Measurements from ENCODE around the gene ZNF79.

Gene ZNF79

DNA sequence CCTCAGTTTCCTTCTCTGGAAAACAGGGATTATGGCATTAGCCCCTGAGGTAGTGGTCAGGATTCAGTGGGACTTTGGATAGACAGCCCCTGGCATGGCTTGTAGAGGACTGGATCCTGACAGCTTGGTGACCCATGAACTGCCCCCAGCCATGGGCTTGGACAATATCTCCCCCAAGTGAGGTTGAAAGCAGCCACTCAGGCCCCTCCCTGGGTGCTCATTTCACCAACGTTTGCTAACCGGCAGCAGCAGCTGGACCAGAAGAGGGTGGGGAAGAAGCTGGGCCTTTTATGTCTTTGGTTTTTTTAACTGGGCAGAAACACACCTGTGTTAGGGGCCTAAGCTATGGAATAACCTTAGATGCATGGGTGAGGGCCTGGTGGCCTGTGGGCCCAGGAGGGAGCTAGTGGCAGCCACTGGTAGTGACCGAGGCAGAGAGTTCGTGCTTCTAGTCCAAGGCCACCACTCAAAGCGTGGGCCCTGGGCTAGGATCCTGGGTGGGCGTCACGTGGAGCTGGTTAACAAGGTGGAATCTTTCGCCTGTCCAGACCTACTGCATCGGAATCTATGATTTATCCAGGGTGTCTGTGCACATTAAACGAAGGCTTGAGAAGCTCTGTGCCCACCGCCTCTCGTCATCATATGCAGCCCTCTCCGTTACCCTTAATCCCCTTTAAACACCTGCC lies 25.3 kb upstream of the ZNF79 start:
- no peak for DNase-seq

DNA sequence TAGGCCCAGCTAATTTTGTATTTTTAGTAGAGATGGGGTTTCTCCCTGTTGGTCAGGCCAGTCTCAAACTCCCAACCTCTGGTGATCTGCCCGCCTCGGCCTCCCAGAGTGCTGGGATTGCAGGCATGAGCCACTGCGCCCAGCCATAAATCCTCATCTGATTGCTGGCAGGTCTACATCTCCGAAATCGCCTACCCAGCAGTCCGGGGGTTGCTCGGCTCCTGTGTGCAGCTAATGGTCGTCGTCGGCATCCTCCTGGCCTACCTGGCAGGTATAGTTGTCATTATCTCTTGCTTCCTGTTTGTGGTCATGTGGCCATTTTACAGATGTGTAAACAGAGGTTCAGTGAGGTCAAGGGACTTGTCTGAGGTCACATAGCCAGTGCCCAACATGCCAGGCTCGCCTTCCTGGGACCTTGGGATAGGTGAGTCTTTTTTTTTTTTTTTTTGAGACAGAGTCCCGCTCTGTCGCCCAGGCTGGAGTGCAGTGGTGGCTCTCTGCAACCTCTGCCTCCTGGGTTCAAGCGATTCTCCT lies 24.4 kb upstream of the ZNF79 start:
- no peak for DNase-seq

GRCh38 chr9:127402401-127403090 lies 21.6 kb upstream of the ZNF79 start:
- DNase-seq: no peak

- no peak for DNase-seq
These were observed 20.5 kb upstream of the ZNF79 start for GRCh38 chr9:127403507-127404192.

- no peak for DNase-seq
These were observed 19.6 kb upstream of the ZNF79 start for GRCh38 chr9:127404631-127405030.

DNA sequence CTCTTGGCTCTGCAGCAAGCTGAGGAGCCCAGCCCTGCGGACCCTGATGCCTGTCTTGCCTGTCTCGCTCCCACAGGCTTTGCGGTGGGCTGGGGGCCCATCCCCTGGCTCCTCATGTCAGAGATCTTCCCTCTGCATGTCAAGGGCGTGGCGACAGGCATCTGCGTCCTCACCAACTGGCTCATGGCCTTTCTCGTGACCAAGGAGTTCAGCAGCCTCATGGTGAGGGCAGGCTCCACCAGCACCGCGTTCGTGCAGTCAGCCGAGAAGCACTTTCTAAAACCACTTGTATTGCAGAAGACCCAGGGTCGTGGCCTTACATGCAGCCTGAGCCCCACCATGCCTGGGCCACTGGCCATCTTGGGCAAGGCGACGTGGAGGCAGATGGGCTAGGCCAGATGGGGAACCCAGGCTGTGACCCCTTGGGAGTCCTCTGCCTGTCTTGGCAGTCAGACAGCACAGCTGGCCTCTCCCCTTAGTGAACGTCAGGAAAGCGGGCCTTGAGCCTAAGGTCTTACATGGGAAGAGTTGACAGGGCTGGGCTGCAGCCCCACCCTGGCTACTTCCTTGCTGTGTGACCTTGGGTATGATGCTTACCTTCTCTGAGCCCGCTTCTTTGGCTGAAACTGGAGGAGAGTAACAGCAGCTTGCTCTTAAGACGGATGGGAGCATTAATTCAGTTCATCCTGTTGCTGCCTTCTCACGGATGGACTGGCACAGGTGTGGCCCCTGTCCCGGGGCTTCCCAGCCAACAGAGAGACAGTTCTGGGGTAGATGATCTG lies 18.6 kb upstream of the ZNF79 start:
- no peak for DNase-seq

- DNase-seq: no peak
These were observed 17.2 kb upstream of the ZNF79 start for GRCh38 chr9:127406799-127407491.

- DNase-seq: peak; percentile 75 to 81
These were observed 16.7 kb upstream of the ZNF79 start for GRCh38 chr9:127407492-127407843.

DNA sequence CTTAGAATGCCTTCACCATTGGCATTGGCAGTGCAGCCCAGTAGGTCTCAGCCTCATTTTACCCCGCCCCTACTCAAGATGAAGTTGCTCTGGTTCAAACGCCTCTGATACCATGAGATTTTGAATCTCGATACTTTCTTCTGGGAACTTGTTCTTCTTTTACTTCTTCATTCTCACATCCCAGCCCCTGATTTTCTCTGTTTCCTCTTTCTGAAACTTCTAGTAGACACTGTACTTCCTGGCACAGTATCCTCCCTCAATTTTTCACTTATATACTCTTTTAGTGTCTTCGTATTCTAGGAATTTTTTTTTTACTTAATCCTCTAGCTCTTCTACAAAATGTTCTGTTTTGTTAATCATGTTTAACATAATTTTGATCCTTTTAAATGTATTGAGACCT lies 13.1 kb upstream of the ZNF79 start:
- DNase-seq: no peak

- no peak for DNase-seq
These were observed 9.0 kb upstream of the ZNF79 start for GRCh38 chr9:127415141-127415540.

DNA sequence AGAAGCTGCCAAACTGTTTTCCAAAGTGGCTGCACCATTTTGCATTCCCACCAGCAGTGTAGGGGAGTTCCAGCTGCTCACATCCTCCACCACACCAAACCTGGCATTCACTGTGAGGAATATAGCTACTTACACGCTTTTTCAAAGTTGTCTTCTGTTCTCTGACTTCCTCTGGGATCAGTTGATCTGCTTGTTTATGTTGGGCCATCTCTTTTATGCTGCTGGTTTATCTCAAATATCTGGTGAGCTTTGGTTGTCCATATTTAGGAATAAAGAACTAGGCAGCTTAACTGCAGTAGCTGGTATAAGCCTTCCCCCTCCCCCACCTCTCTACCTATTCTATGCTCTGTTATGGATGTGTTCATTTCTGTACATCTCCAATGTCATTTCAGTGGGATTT lies 8.5 kb upstream of the ZNF79 start:
- no peak for DNase-seq

DNA sequence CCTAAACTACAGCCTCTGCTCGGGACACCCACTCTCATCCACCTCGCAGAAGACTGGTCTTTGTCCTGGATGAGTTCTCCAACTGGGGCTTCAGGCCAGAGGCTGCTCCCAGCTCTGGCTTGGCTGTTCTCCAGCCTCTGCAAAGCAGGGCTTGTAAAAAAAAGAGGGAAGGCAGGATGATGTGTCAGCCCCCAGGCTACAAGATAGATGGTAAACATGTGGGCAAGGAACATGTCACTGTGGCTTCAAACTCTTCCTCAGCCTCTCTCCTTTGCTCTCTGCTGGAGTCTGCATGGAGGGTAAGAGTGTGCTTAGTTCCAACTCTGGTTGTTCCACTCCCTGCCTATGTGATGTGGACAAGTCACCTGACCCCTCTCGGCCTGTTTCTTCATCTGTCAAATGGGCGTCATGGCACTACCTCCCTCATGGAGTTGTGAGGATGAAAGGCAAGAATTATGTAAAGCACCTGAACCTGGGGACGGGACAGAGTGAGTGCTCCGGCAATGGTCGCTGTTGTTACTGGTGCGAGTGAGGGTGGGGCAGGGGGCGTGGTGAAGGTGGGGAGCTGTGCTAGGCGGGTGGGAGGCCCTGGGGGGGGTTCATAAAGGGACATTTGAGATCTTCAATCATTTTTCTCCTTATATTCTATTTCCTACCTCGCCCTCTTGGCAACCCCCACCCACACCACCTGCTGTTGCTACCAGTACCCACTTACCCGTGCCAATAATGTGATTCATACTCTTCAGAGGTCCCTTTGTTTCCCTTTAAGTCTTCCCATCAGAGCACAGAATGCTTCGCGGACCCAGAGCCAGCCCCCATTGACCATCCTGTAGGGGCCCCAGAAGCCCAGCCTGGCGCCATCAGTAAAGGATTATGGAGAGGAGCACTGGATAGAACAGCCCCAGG lies 6.8 kb upstream of the ZNF79 start:
- DNase-seq: no peak

DNA sequence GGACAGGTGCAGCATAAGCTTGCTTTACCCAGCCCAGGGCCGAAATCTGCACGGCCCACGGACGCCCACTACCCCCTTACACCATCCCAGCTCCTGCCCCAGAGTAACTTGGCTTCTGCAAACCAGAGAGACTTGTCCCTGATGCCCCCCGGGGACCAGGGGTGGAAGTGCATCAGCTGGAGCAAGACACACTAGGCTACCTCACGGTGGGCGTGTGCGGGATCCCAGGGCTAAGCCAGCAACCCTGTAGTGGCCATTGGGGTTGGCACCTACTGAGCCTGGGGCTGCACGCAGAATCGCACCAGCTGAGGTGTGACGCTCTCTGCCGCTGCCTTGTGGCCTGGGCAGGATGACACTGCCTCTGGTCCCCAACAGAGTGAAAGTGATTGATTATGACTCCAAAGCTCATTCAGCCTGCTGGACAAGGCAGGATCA lies 6.1 kb upstream of the ZNF79 start:
- DNase-seq: no peak

DNA sequence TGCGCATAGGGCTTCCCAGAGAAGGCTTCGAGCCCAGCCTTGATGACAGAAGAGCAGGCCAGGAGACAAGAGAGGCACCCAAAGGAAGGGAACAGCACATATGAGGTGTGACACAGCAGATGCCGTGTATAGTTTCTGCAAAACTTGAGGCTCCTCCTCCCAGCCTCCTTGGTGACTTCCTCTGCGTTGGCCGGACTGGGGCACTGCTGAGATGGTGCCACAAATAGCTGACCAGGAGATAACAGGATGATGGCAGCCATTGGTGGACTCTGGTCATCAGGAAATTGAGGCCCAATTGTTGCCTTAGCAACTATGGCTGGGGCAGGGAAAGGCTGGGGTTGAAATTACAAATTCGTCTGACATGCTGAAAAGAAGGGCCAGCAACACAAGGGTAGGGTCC lies 4.8 kb upstream of the ZNF79 start:
- DNase-seq: no peak

GRCh38 chr9:127421057-127421456 lies 3.1 kb upstream of the ZNF79 start:
- no peak for DNase-seq

DNA sequence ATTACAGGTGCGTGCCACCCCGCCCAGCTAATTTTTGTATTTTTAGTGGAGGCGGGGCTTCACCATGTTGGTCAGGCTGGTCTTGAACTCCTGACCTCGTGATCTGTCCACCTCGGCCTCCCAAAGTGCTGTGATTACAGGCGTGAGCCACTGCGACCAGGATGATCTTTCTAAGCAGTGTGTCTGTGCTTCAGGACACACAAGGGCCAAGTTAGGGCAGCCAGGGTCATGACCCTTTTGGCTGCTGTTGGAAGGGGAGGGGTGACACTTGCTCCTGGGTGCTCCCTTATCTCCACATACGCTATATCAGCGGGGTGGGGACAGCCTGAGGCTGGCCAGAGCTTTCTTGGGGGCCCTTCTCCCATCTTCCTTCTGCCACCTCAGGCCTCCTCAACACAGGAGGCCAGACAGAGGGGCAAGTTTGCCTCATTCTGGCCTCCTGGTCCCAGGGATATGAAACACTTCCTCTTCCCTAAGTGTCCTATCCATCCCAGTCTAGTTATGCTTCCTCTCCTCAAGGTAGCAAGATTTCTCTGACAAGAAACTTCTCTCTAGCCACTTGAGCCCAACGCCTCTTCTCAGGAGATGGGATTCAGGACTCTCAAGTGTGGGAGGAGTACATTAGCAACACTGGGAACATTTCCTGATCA lies 1.9 kb upstream of the ZNF79 start:
- DNase-seq: no peak

- no peak for DNase-seq
These were observed 1.4 kb upstream of the ZNF79 start for GRCh38 chr9:127422787-127423186.

GRCh38 chr9:127423476-127423933 lies 677 bp upstream of the ZNF79 start:
- DNase-seq: no peak

DNA sequence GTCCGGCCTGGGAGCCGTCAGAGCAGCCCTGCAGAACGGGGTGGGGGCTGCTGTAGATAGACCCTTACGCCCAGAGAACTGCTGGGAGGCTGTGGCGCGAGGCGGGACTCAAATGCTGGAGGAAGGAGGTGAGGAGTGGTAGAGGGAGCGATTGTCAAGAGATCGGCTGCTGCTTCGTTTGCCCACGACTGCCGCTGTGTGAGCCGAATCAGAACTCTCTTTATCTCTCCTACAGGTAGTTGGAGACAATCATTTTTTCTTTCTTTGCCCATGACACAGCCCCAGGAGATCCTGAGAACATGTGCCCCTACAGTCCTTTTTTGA lies 456 bp downstream of the ZNF79 start:
- DNase-seq: no peak

DNA sequence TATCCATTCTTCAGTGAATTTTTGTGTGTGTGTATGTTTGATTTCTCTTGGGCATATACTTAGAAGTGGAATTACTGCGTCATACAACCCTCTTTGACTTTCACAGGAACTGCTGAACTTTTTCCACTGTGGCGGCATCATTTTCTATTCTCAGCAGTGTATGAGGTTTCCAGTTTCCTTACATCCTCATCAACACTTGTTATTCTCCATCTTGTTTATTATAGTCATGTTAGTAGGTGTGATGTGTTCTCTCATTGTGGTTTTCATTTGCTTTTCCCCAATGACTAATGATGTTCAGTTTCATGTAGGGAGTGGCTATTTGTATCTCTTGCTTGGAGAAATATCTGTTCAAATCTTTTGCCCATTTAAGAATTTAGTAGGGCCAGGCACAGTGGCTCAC lies 2.6 kb downstream of the ZNF79 start:
- DNase-seq: no peak

- DNase-seq: no peak
These were observed 4.2 kb downstream of the ZNF79 start for GRCh38 chr9:127428348-127428747.
